Endothelial cell of umbilical vein (primary cell): ENCODE data around the gene ZNF689. TPM values are rescaled to one million over a fixed set of nuclear protein-coding genes. Genes with fewer than 3 reads are reported as not detected.

Experiments used
- BruUV-seq: library from RNA; stranded (reverse); fragments of 400-500 nt; replicated peaks from 2 replicates; lab custom pipeline; 2021; lab: Mats Ljungman, UMichigan
- CTCF ChIA-PET: fragments of 300-600, 350-600 bp; sonication (Branson Sonifier 250); formaldehyde crosslinking; loops from one replicate; lab custom pipeline; 2021; ENCODE audit warnings: antibody characterized with exemption, inconsistent platforms; lab: Charles Lee
- POLR2A ChIA-PET: fragments of 300-600, 350-600 bp; sonication (Branson Sonifier 250); formaldehyde crosslinking; loops from one replicate; lab custom pipeline; 2021; ENCODE audit warnings: antibody characterized with exemption, inconsistent platforms; lab: Charles Lee
- DNase-seq: peaks from one replicate; pipeline ENCODE4 v3.0.0-alpha.2; 2011; ENCODE audit warnings: low read depth, low spot score
- FAIRE-seq: peaks from 2 replicates; lab custom pipeline; 2011; peaks lifted over from hg19 to GRCh38; lab: Jason Lieb, UNC
- H2AFZ ChIP-seq: 2 replicates; pipeline ENCODE4 v1.6.0; 2012; ENCODE audit warnings: low read depth, low read length, control low read depth, inconsistent platforms
- H3K27ac ChIP-seq: 2 replicates; pipeline ENCODE4 v1.5.1; 2011; ENCODE audit warnings: low read depth, mild to moderate bottlenecking, control low read depth, low read length, moderate library complexity; ENCODE audit not compliant: insufficient read depth
- H3K27me3 ChIP-seq, 2 experiments: 2 replicates each; pipeline versions ENCODE4 v1.6.0 to v1.6.1; 2011; ENCODE audit warnings: low read length in 2 of 2, mixed read lengths in 1 of 2; ENCODE audit not compliant: control insufficient read depth in 2 of 2, insufficient read depth in 2 of 2
- H3K36me3 ChIP-seq, 2 experiments: 2 replicates in 1 of 2; 3 replicates in 1 of 2; pipeline ENCODE4 v1.5.1; 2011; ENCODE audit warnings: low read length in 2 of 2, mild to moderate bottlenecking in 1 of 2, moderate library complexity in 1 of 2; ENCODE audit not compliant: control insufficient read depth in 2 of 2, insufficient read depth in 2 of 2; ENCODE audit errors: extremely low read depth in 1 of 2
- H3K4me1 ChIP-seq: 3 replicates; pipeline ENCODE4 v1.5.1; 2011; ENCODE audit warnings: mild to moderate bottlenecking, low read length; ENCODE audit not compliant: control insufficient read depth, insufficient read depth; ENCODE audit errors: extremely low read depth
- H3K4me2 ChIP-seq: 2 replicates; pipeline ENCODE4 v1.6.1; 2011; ENCODE audit warnings: low read length, control low read depth, mixed read lengths; ENCODE audit not compliant: insufficient read depth
- H3K4me3 ChIP-seq, 3 experiments: fragments of 200-600 bp in 1 of 3; sonication (generic), shearing (Covaris generic) in 1 of 3; replicated peaks in 1 of 3; 2 replicates each; pipeline ENCODE4 v1.5.1; 2011 to 2016; ENCODE audit warnings: control low read depth in 3 of 3, low read length in 3 of 3, mild to moderate bottlenecking in 2 of 3, inconsistent platforms in 1 of 3, low read depth in 1 of 3, moderate library complexity in 1 of 3; ENCODE audit not compliant: insufficient read depth in 1 of 3
- H3K79me2 ChIP-seq: 2 replicates; pipeline ENCODE4 v1.6.0; 2012; ENCODE audit warnings: low read length, inconsistent platforms; ENCODE audit not compliant: control insufficient read depth, insufficient read depth
- H3K9ac ChIP-seq: replicated peaks from 2 replicates; pipeline ENCODE3; 2011; ENCODE audit warnings: low read length, control low read depth; ENCODE audit not compliant: insufficient read depth; ENCODE audit errors: extremely low read depth
- H3K9me1 ChIP-seq: replicated peaks from 3 replicates; pipeline ENCODE4 v1.6.0; 2011; ENCODE audit warnings: mild to moderate bottlenecking, low read length; ENCODE audit not compliant: control insufficient read depth, insufficient read depth; ENCODE audit errors: extremely low read depth
- H3K9me3 ChIP-seq: replicated peaks from 2 replicates; pipeline ENCODE4 v1.5.1; 2012; ENCODE audit warnings: low read length, inconsistent platforms; ENCODE audit not compliant: control insufficient read depth, insufficient read depth
- H4K20me1 ChIP-seq: replicated peaks from 2 replicates; pipeline ENCODE3; 2011; ENCODE audit warnings: mild to moderate bottlenecking, low read length; ENCODE audit not compliant: control insufficient read depth, insufficient read depth; ENCODE audit errors: extremely low read depth
- CTCF ChIP-seq, 2 donors: IDR thresholded peaks; 1 replicate in 1 of 2; 2 replicates in 1 of 2; pipeline ENCODE4 v1.5.1; 2011; ENCODE audit warnings: low read length in 2 of 2, mild to moderate bottlenecking in 2 of 2, moderate library complexity in 2 of 2, control low read depth in 1 of 2, inconsistent platforms in 1 of 2, low read depth in 1 of 2; ENCODE audit not compliant: insufficient read depth in 1 of 2; ENCODE audit errors: extremely low read depth in 1 of 2
- EZH2 ChIP-seq: IDR thresholded peaks from 2 replicates; pipeline ENCODE4 v1.6.1; 2012; ENCODE audit warnings: borderline replicate concordance, low read depth, mild to moderate bottlenecking, moderate library complexity, low read length, inconsistent platforms; ENCODE audit not compliant: severe bottlenecking
- FOS ChIP-seq: IDR thresholded peaks from 2 replicates; pipeline ENCODE4 v1.6.1; 2011; ENCODE audit warnings: mild to moderate bottlenecking, low read length, moderate library complexity, borderline replicate concordance; ENCODE audit not compliant: insufficient read depth
- GATA2 ChIP-seq: IDR thresholded peaks from 2 replicates; pipeline ENCODE4 v1.7.0; 2011; ENCODE audit warnings: low read depth, mild to moderate bottlenecking, moderate library complexity, mixed read lengths, low read length; ENCODE audit not compliant: insufficient read length, insufficient read depth
- JUN ChIP-seq: IDR thresholded peaks from 2 replicates; pipeline ENCODE4 v1.6.1; 2011; ENCODE audit warnings: borderline replicate concordance, low read depth; ENCODE audit not compliant: insufficient read length, insufficient read depth
- MAX ChIP-seq: IDR thresholded peaks from 2 replicates; pipeline ENCODE4 v1.6.1; 2011; ENCODE audit not compliant: insufficient read depth, insufficient read length
- MYC ChIP-seq: IDR thresholded peaks from one replicate; pipeline ENCODE4 v1.6.1; 2011; ENCODE audit warnings: mild to moderate bottlenecking, low read depth, low read length
- POLR2A ChIP-seq: IDR thresholded peaks from 2 replicates; pipeline ENCODE4 v1.6.1; 2012; ENCODE audit warnings: low read depth, mild to moderate bottlenecking, control low read depth, low read length
- POLR2AphosphoS5 ChIP-seq: IDR thresholded peaks from 2 replicates; pipeline ENCODE4 v1.6.1; 2012; ENCODE audit warnings: low read depth, mild to moderate bottlenecking, control low read depth, low read length, moderate library complexity; ENCODE audit not compliant: insufficient read depth
- dilution Hi-C: fragments of 300-500 bp; cut with MboI; formaldehyde crosslinking; loops from one replicate; pipeline ENCODE4 v1.15.0; 2019; ENCODE audit warnings: low sequenced_read_pairs; ENCODE audit not compliant: extremely low pct_ligation_motif_present
- intact Hi-C: fragments of 100-400 bp; cut with micrococcal nuclease; formaldehyde crosslinking; loops from one replicate; pipeline ENCODE4 v1.10.0; 2022
- polyA plus RNA-seq, 4 experiments: library from polyadenylated mRNA; depleted of rRNA in 3 of 4; stranded (reverse) in 3 of 4; unstranded in 1 of 4; fragments of >200 nt; gene quantifications; 2 replicates each; pipeline versions ENCODE4 v1.2.1 to v1.2.3, GENCODE V29; 2011 to 2012; ENCODE audit warnings: missing spikeins in 1 of 4
- total RNA-seq: library from RNA; stranded (reverse); gene quantifications from 2 replicates; pipeline ENCODE4 v1.2.3, GENCODE V29; 2021

ZNF689 gene
- total and polyA plus RNA-seq, 2 donors (not counting 3 experiments of a cell fraction or from before 2014, with no cell fraction given), result 7.5 to 8.4 TPM

- Histone ChIP-seq H3K9me1 (no peaks in the 10 kb centered on the region), H4K20me1 (no peaks in the 10 kb centered on the region), H3K27me3 (no peaks in the 10 kb centered on the region), H3K36me3 (peaks cover 3 to 9% of the 10 kb centered on the region in 2 experiments), H3K4me1 (peaks cover 12% of the 10 kb centered on the region), H3K9me3 (no peaks in the 10 kb centered on the region), H3K4me2 (peak overlapping the region; percentile 50), H3K27ac (peak overlapping the region; percentile 83), H3K4me3 (peak overlapping the region; percentile 67 to 89 (median 75)), H2AFZ (peak overlapping the region; percentile 68), H3K9ac (peak overlapping the region; percentile 92), H3K79me2 (peaks cover 23% of the 10 kb centered on the region)
- no TSS peak for BruUV-seq
- intact Hi-C loops, result no loop called here
- dilution Hi-C loops, result no loop called here
- TF ChIP-seq MYC (no peak), FOS (no peak), GATA2 (no peak), POLR2A (no peak), JUN (no peak), MAX (no peak), EZH2 (no peak), CTCF (IDR thresholded peaks at IDR 0.05; ENCODE audit: extremely low read depth in 1 of 2, insufficient read depth in 1 of 2, low read depth in 1 of 2, low read length in 2 of 2) (no peak), POLR2AphosphoS5 (no peak)
- DNase-seq (no peak), FAIRE-seq (no peak)
- ChIA-PET POLR2A (interaction anchor here (2.2 kb wide), 1 partner anchor 22 kb away, joined by 13 read pairs; the partner anchor contains the start of gene ZNF747), CTCF (interaction anchor here (1.2 to 2.6 kb wide), 7 partner anchors 11 to 148 kb away, joined by 3 to 27 read pairs (median 10); partner anchors contain the start of genes DCTPP1, ZNF688 and ZNF747)
These were observed 52.6 kb downstream of the ZNF689 start for GRCh38 chr16:30557707-30557956.
